Sigmoid colon (tissue), 7 donors: ENCODE data around the gene ZCCHC24. TPM values are rescaled to one million over a fixed set of nuclear protein-coding genes. Genes with fewer than 3 reads are reported as not detected.

Experiments
- DNase-seq: peaks from one replicate; pipeline ENCODE4 v3.0.0-alpha.2; 2019
- H3K27ac ChIP-seq, 4 donors: fragments of 200-600 bp; sonication (generic); one replicate each; pipeline ENCODE4 v1.5.1; 2016 to 2019; ENCODE audit warnings: mild to moderate bottlenecking in 1 of 4
- H3K27me3 ChIP-seq, 3 donors: fragments of 200-600 bp; sonication (generic); one replicate each; pipeline ENCODE4 v1.5.1; 2019; ENCODE audit warnings: mild to moderate bottlenecking in 1 of 3
- H3K36me3 ChIP-seq, 4 donors: fragments of 200-600 bp; sonication (generic); one replicate each; pipeline ENCODE4 v1.5.1; 2016 to 2019
- H3K4me1 ChIP-seq, 4 donors: fragments of 200-600 bp; sonication (generic); one replicate each; pipeline ENCODE4 v1.5.1; 2017 to 2019
- H3K4me3 ChIP-seq, 4 donors: fragments of 200-600 bp; sonication (generic); one replicate each; pipeline ENCODE4 v1.5.1; 2017 to 2019; ENCODE audit warnings: mild to moderate bottlenecking in 2 of 4, moderate library complexity in 1 of 4
- H3K9me3 ChIP-seq, 4 donors: fragments of 200-600 bp in 3 of 4; sonication (generic) in 3 of 4; one replicate each; pipeline versions ENCODE4 v1.5.1 to v1.6.1; 2013 to 2019
- CTCF ChIP-seq, 4 experiments: fragments of 450-650 bp in 3 of 4; fragments of 200-600 bp in 1 of 4; IDR thresholded peaks; one replicate each; pipeline ENCODE4 v1.5.1; 2016 to 2019; ENCODE audit warnings: antibody characterized with exemption in 4 of 4, mild to moderate bottlenecking in 3 of 4, moderate library complexity in 2 of 4
- EP300 ChIP-seq, 4 donors: sonication (generic); formaldehyde crosslinking; IDR thresholded peaks; one replicate each; pipeline ENCODE4 v1.6.1; 2017; ENCODE audit warnings: antibody characterized with exemption in 4 of 4
- POLR2A ChIP-seq, 2 donors: fragments of 450-650 bp; IDR thresholded peaks; one replicate each; pipeline ENCODE4 v1.6.1; 2016; ENCODE audit warnings: antibody characterized with exemption in 2 of 2, mild to moderate bottlenecking in 2 of 2, moderate library complexity in 2 of 2
- POLR2AphosphoS5 ChIP-seq, 4 donors: sonication (generic); formaldehyde crosslinking; IDR thresholded peaks; one replicate each; pipeline ENCODE4 v1.6.1; 2017; ENCODE audit warnings: antibody characterized with exemption in 4 of 4
- WGBS, 2 donors: extraction: QIAGEN DNeasy Blood & Tissue Kit; methylation state at CpG; one replicate each; pipeline ENCODE4 v1.1.7; 2013; 5-methylcytosine and 5-hydroxymethylcytosine counted together
- intact Hi-C: fragments of 100-400 bp; cut with DNase I; formaldehyde crosslinking; loops from one replicate; pipeline ENCODE4 v1.15.1; 2023
- polyA plus RNA-seq, 3 donors: library from polyadenylated mRNA; stranded (reverse); fragments of 200-250 nt; gene quantifications; one replicate each; pipeline ENCODE4 v1.2.3, GENCODE V29; 2013
- total RNA-seq, 4 donors: library from RNA; depleted of rRNA; stranded (reverse); fragments of >200 nt; gene quantifications; one replicate each; pipeline ENCODE4 v1.1.0, GENCODE V29; 2016
- donor health status: healthy with polysubstance abuse.
- donor health status: Bipolar disorder and iron deficiency.
- donor health status: healthy.

The ZCCHC24 gene
- total and polyA plus RNA-seq, 7 donors = 7.6 to 141 (median 82.6) TPM

- Histone ChIP-seq H3K27ac (no peak overlapping the region), H3K36me3 (no peaks in the 10 kb centered on the region), H3K4me3 (no peak overlapping the region), H3K9me3 (no peaks in the 10 kb centered on the region), H3K27me3 (no peaks in the 10 kb centered on the region), H3K4me1 (no peaks in the 10 kb centered on the region)
- peak; percentile 67 for DNase-seq
- intact Hi-C loops = no loop called here
- TF ChIP-seq POLR2AphosphoS5 (IDR thresholded peaks at IDR 0.05) (no peak), CTCF (IDR thresholded peaks at IDR 0.05) (no peak), EP300 (IDR thresholded peaks at IDR 0.05) (no peak), POLR2A (IDR thresholded peaks at IDR 0.05) (no peak)
- 67 to 74% methylated on average over 8 of the region's 8 CpGs for WGBS, 2 donors
Observed at GRCh38 chr10:79402951-79403350, 42.5 kb downstream of the ZCCHC24 start.

GRCh38 chr10:79402625-79402946 is 42.8 kb downstream of the ZCCHC24 start:
- Histone ChIP-seq H3K27ac (no peak overlapping the region), H3K4me1 (no peaks in the 10 kb centered on the region), H3K9me3 (no peaks in the 10 kb centered on the region), H3K36me3 (no peaks in the 10 kb centered on the region), H3K27me3 (no peaks in the 10 kb centered on the region), H3K4me3 (no peak overlapping the region)
- intact Hi-C loops = no loop called here
- TF ChIP-seq CTCF (IDR thresholded peaks at IDR 0.05) (no peak), POLR2A (IDR thresholded peaks at IDR 0.05) (no peak), POLR2AphosphoS5 (IDR thresholded peaks at IDR 0.05) (no peak), EP300 (IDR thresholded peaks at IDR 0.05) (no peak)
- 94% methylated on average over 7 of the region's 7 CpGs for whole genome bisulfite sequencing, 2 donors
- no peak for DNase-seq

- 78 to 88% methylated on average over 23 of the region's 23 CpGs for WGBS, 2 donors
- H3K27ac ChIP-seq = no peak overlapping the region
- no peaks in the 10 kb centered on the region for H3K27me3 ChIP-seq
- intact Hi-C loops = loop anchor here (2.0 kb wide), 1 partner anchor 44 kb away; the partner anchor contains the start of gene ZCCHC24
- no peaks in the 10 kb centered on the region for H3K9me3 ChIP-seq
- no peak overlapping the region for H3K4me3 ChIP-seq
- TF ChIP-seq POLR2AphosphoS5 (IDR thresholded peaks at IDR 0.05) (peak; percentile 48 to 69 (median 68)), POLR2A (IDR thresholded peaks at IDR 0.05) (no peak), CTCF (IDR thresholded peaks at IDR 0.05) (no peak), EP300 (IDR thresholded peaks at IDR 0.05) (peak in 1 of 4 donors; percentile 52)
- no peaks in the 10 kb centered on the region for H3K4me1 ChIP-seq
- no peaks in the 10 kb centered on the region for H3K36me3 ChIP-seq
- peak; percentile 91 for DNase-seq
Observed at GRCh38 chr10:79401015-79401921, 44.2 kb downstream of the ZCCHC24 start.

- no peak for DNase-seq
- Histone ChIP-seq H3K27ac (no peak overlapping the region), H3K4me3 (no peak overlapping the region), H3K9me3 (no peaks in the 10 kb centered on the region), H3K4me1 (no peaks in the 10 kb centered on the region), H3K27me3 (no peaks in the 10 kb centered on the region), H3K36me3 (no peaks in the 10 kb centered on the region)
- TF ChIP-seq EP300 (IDR thresholded peaks at IDR 0.05) (no peak), POLR2AphosphoS5 (IDR thresholded peaks at IDR 0.05) (no peak), POLR2A (IDR thresholded peaks at IDR 0.05) (no peak), CTCF (IDR thresholded peaks at IDR 0.05) (peak; percentile 8 to 59 (median 42))
- intact Hi-C loops = loop anchor here (2.0 kb wide), 1 partner anchor 44 kb away; the partner anchor contains the start of gene ZCCHC24
- WGBS, 2 donors = 75 to 78% methylated on average over 11 of the region's 11 CpGs
Observed at GRCh38 chr10:79400146-79401004, 45.0 kb downstream of the ZCCHC24 start.
